HG02588 (cell line): ENCODE measurements around the gene CLTRN.

ENCODE experiments used
- ATAC-seq: cut with Tn5 transposase; IDR thresholded peaks from one replicate; pipeline ENCODE4 v1.9.1; 2021; ENCODE audit warnings: mild to moderate bottlenecking, moderate library complexity; ENCODE audit not compliant: unreplicated experiment

The CLTRN gene

GRCh38 chrX:15579778-15580747 lies 84.5 kb downstream of the CLTRN start:
- no peak for ATAC-seq
